HS-27A (cell line): ENCODE data around the gene ATP8A1.
A peak's percentile ranks its signal among the peaks of the same experiment; 100 is the strongest.
"Not testable (repeated sequence)": the region's sequence is repeated elsewhere in the genome, so short reads cannot be mapped to it uniquely, and the experiment has no call there.

ENCODE experiments used
- DNase-seq: peaks from one replicate; pipeline ENCODE4 v3.0.0-alpha.2; 2012; ENCODE audit warnings: low read depth, missing footprints

ATP8A1 gene

GRCh38 chr4:42656944-42657792, at the start of gene ATP8A1:
Gene ATP8A1, minus strand, starts transcription at chr4:42657105. Its CDS starts 232 bp downstream, at chr4:42656873.
- peak; percentile 34 for DNase-seq

DNA sequence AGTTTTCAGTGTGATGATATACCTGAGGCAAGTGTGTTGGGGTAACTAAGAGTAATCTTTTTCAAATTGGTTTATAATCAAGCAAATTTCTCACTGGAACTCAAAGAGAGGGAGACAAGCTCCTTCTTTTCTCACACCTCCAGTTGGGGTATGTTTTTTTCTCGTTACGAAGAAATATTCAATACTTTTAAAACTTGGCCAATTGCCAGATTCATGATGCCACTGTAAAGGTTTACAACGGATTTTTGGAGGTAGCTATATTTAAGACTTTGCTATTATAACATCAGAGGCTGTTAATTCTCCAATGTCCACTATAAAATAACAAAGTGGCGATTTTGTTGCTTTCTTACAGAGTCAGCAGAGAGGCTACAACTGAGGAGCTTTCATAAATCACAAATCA, 49.2 kb upstream of the ATP8A1 start:
- DNase-seq, result no peak

- DNase-seq, result no peak
Observed at GRCh38 chr4:42703813-42704212, 46.9 kb upstream of the ATP8A1 start.

DNA sequence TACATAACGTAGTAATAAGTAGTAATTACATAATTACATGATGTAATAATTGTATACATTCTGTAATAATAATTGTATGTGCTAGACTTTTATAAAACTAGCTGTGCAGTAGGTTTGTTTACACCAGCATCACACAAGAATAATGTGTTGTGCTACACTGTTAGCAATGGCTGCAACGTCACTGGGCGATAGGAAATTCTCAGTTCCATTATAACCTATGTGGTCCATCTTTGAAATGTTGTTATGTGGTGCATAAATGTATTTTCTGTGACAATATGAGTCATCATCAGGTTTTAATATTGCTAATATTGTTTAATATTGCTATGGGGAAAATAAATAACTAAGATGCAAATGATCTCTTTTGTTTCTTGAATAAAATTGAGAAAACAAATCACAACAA, 46.0 kb upstream of the ATP8A1 start:
- no peak for DNase-seq

GRCh38 chr4:42701780-42702179, 44.9 kb upstream of the ATP8A1 start:
- not testable (repeated sequence) for DNase-seq

DNA sequence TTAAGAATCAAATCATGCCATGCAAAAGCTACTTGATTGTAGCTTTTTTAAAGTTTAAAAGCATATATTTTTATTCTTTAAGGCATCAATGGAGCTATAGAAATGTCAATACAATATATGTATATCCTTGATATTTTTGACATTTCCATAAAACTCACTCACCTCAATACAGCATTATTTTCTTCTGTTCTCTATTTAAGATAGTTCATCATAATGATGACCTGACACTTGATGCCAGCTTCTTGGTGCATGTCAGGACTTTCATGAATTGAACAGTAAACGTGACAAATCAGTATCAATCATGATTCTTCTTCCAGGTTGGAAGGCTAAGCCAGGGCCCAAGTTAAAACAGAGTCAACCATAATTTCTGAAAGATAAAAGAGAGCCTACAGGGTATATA, 33.6 kb upstream of the ATP8A1 start:
- DNase-seq, result no peak

DNA sequence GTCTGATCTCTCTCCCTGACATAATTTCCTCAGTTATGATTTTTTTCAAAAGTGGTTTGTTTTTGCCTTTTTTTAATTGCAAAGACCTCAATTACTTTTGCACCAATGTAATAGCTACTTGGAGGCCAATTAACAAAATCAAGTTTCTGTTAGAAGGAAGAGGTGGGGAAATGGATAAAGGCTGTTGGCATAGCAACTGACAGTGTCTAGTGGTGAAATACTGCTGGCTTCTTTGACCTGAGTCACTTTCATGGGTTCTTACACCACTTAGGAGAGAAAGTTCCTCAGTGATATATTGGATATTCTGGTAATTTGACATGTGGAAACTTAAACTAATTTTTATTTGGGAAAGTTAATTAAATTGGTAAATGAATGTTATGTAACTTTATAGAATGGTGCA, 26.5 kb upstream of the ATP8A1 start:
- no peak for DNase-seq

DNA sequence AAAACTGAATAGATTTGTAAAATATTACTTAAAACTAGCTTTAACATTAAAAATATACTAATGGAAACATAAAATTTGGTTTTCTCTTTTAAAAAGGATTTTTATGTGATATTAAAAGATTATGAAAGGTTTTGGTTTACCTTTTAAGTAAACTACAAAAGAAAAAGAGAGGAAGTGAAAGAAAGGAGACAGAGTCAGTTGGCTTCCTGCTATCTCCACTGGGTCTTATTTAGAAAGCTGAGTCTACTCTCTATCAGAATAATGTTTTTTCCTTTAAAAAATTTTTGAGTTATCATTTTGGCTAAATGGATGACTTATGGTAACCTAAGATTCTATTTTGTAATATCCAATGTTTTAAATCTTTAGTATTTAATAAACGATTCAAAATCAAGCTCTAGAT, 21.6 kb upstream of the ATP8A1 start:
- DNase-seq, result no peak

- DNase-seq, result no peak
Observed at GRCh38 chr4:42676066-42676951, 19.4 kb upstream of the ATP8A1 start.

GRCh38 chr4:42673082-42673425, 16.1 kb upstream of the ATP8A1 start:
- no peak for DNase-seq

- no peak for DNase-seq
Observed at GRCh38 chr4:42672359-42673081, 15.6 kb upstream of the ATP8A1 start.

GRCh38 chr4:42671431-42672194, 14.7 kb upstream of the ATP8A1 start:
- no peak for DNase-seq

DNA sequence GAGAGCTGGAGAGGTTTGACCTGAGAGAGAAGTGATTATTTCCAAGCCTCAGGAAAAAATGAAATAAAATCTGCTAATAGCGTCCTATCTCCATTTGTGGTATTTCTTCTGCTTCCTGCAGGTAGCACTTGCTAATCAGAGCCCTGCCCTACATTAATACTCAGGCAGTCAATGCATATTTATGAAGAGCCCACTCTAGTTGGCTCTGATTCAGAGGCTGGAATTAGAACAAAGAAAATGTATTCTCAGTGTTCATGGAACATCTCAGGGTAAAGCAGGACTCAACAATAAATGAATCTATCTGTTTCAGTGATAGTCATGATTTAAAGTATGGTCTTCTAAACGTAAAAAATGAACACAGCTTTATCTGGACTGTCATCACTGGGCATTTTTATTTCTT, 1.4 kb upstream of the ATP8A1 start:
- no peak for DNase-seq

DNA sequence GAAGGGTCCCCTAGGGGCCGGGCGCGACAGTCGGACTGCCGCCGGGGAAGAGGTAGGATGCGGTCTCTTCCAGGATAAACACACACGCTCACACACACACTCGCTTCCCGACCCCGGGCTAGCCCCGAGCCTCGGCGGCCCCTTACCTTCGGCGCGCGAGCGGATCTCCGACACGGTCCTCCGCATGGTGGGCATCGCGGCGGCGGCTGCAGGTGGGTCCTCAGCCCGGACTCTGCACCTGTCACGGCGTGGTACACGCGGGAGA, 294 bp downstream of the ATP8A1 start:
- no peak for DNase-seq

GRCh38 chr4:42655921-42656678, 805 bp downstream of the ATP8A1 start:
- DNase-seq, result no peak

- no peak for DNase-seq
Observed at GRCh38 chr4:42655269-42655637, 1.7 kb downstream of the ATP8A1 start.

- DNase-seq, result no peak
Observed at GRCh38 chr4:42654631-42655268, 2.2 kb downstream of the ATP8A1 start.

DNA sequence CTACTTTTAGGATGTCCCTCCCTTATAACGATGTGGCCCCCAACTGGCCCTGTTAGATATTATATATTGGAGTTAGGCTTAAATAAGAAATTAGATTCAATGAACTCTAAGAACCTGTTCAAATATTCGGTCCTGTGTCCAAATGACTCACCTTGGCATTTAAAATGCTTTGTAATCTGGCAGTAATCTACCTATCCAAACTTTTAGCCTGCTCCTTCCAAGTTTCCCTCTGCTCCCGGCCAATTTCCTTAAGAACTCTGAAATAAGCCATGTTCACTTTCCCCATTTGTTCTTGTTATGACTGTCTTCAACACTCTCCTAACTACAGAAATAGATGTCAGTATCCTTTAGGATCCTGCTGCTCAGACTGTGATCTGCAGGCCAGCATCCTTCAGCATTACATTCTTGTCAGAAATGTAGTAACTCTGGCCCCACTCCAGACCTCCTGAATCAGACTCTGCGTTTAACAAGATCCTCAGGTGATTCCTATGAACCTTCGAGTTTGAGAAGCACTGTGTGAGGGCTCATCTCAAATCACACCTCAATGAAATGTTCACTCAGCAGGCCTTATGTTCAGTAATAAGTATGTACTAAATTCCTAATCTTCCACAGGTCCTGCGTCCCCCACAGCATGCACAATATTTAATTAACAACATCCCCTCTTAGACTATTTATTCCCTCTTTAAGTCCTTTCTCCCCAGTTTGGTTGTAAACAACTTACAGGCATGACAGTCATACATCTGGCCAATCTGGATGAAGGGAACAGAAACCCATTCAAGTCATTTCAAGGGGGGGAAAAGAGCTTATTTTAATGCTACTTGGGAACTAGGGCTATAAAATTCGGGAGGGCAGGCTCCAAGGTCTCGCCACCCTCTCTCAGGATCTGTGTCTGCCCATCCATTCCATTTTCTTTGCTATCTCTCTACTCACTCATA, 3.0 kb downstream of the ATP8A1 start:
- DNase-seq, result no peak

DNA sequence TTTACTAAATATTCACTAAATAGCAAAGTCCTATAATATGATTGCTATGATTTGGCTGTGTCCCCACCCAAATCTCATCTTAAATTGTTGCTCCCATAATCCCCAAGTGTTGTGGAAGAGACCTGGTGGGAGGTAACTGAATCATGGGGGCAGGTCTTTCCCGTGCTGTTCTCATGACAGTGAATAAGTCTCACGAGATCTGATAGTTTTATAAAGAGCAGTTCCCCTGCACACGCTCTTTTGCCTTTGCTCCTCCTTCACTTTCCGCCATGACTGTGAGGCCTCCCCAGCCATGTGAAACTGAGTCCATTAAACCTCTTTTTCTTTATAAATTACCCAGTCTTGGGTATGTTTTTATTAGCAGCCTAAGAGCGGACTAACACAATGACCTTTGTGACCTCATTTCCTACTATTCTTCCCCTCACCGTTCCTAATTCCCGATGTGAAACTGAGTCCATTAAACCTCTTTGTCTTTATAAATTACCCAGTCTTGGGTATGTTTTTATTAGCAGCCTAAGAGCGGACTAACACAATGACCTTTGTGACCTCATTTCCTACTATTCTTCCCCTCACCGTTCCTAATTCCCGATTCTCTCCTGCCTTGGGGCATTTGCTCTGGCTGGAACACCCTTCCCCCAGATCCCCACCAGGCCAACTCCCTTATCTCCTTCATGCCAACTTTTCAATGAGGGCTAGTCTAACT, 4.2 kb downstream of the ATP8A1 start:
- DNase-seq, result not testable (repeated sequence)
